MM.1S (cell line): Measurements from ENCODE around the gene AKAP5.

ENCODE experiments used
- CTCF ChIP-seq: fragments of 300-600 bp; sonication (generic); IDR thresholded peaks from 2 replicates; pipeline ENCODE4 v1.5.1; 2016; ENCODE audit warnings: antibody characterized with exemption, low read length, mixed read lengths
- EZH2 ChIP-seq: fragments of 300-600 bp; sonication (generic); optimal IDR thresholded peaks from 2 replicates; pipeline ENCODE3; 2017; ENCODE audit warnings: low read depth, mild to moderate bottlenecking, antibody characterized with exemption, low read length, mixed read lengths

- TF ChIP-seq CTCF (no peak), EZH2 (no peak)
Observed at GRCh38 chr14:64463195-64463594, 2.1 kb upstream of the AKAP5 start.
